ENCODE data around the gene VEZT.

GRCh38 chr12:95269892-95270291 lies 52.3 kb downstream of the VEZT start:
- TF ChIP-seq EZH2phosphoT487 (IDR thresholded peaks at IDR 0.05; ENCODE audit: low read depth, severe bottlenecking, unreplicated experiment) (no peak), CTCF (IDR thresholded peaks at IDR 0.05; ENCODE audit: poor library complexity) (no peak), EZH2 (IDR thresholded peaks at IDR 0.05; ENCODE audit: borderline replicate concordance) (no peak)
